Kidney tubule cell (primary cell): ENCODE data around the gene RYR2.

Source experiments
- DNase-seq: peaks from one replicate; pipeline ENCODE4 v3.0.0-alpha.2; 2018; ENCODE audit warnings: low spot score

Gene RYR2

DNA sequence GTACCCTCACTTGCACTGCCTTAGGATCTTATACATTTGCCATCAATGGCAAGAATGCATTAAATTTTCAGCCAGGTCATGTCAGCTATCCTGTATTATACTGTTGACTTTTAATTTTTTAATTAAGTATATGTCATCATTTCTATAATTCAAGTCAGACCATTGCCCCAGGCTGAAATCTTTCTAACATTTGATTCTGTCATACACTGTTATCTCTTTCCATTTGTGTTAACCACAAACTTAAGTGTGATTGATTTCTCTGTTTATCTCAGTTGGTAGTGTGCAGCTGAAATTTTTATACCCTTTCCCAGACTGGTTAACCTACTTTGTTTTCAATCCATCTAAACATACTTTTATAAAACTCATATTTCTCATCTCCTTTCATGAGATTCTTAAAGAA, 695.5 kb downstream of the RYR2 start:
- DNase-seq, result no peak

- no peak for DNase-seq
Observed at GRCh38 chr1:237737938-237738610, 696.1 kb downstream of the RYR2 start.

- peak; percentile 80 for DNase-seq
Observed at GRCh38 chr1:237740846-237741245, 698.9 kb downstream of the RYR2 start.

DNA sequence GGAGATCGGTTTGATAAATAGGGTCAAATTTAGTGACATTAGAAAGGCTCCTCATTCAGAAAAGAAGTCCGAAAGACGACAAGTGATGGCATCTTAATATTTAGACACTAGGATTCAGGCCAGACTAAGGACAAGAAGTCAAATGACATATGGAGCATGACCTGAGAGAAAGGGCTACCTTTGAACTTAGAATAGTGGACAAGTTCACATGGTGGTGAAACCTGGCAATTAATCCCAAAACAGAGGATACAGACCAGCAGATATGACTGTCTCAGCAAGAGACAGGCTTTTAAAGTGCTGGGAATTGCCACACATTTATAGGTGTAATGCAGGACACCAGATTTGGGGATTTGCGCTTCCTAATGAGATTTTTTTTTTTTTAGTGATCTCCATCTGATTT, 703.6 kb downstream of the RYR2 start:
- DNase-seq, result no peak

DNA sequence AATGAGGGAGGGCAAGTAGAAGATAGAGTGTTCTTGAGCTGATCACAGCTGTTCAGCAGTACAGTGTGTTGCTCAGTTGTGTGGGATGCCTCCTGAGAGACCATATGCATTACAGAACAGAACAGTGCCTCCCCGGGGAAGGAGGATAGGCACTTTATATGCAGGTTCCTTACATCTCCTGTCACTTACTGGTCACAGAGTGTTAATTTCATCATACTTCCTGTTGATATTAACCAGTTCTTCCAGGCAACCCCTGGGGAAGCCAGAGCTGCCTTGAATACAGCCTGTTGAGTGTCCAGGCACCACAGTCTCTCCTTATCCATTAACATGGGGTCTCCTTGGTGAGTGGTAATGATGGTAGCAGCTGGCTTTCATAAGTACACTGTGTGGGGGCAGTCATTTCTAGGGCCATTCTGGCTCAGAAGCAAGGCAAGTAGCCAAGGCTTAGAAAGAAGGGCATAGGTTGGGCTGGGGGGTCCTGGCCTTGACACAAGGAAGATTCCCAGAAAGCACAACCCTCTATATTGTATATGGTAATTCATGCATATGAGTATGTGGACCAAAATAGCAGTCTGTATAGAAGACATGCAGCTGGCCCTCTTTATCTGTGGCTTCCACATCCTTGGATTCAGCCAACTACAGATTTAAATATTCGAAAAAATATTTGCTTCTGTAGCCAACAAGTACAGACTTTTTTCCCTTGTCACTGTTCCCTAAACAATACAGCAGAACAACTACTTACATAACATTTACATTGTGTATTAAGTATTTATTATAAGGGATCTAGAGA, 706.4 kb downstream of the RYR2 start:
- peak; percentile 6 for DNase-seq

GRCh38 chr1:237749122-237749521, 707.1 kb downstream of the RYR2 start:
- no peak for DNase-seq

GRCh38 chr1:237751090-237751489, 709.1 kb downstream of the RYR2 start:
- no peak for DNase-seq

GRCh38 chr1:237754627-237755026, 712.6 kb downstream of the RYR2 start:
- DNase-seq, result no peak

DNA sequence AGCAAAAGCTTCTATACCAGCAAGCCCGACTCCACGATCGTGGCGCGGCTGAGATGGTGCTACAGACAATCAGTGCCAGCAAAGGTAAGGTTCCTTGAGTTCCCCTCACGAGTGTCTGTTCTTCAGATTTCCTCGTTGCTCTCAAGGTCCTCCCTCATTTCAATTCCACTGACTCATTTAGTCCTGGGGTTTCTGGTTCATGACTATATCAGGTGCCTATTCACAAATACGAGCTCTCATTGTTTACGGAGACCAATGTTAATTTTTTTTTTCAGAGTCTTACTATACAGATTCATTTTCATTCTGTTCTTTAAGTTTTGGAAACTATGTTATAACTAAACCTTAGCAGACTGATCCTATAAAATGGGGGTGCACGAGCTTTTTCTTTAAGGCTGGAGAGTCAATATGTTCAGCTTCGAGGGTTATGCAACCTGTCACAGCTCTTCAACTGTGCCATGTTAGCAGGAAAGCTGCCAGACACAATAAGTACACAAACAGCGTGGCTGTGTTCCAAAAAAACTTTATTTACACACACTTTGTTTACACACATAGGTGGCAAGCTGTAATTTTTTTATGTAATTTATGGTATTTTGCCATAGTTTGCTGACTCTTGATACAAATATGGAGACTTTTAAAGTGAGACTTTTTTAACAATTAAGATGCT, 714.5 kb downstream of the RYR2 start:
- no peak for DNase-seq

DNA sequence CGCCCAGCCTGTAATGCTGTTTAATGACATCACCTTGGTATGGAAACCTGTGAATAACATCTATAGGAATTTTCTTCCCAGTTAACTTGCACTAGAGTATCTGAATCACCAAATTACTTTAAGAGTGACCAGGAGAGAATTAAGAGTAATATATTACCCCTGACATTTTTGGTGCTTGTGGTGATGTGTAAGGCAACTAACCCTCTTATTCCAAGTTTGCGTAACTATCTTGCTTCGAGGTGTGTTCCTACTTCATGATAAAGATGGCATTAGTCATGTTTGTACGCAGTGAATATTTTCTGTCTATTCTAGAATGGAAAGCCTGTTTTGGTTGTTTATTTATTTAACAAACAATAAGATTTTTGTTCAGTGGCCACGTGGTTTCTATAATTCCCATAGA, 717.4 kb downstream of the RYR2 start:
- DNase-seq, result peak; percentile 66

DNA sequence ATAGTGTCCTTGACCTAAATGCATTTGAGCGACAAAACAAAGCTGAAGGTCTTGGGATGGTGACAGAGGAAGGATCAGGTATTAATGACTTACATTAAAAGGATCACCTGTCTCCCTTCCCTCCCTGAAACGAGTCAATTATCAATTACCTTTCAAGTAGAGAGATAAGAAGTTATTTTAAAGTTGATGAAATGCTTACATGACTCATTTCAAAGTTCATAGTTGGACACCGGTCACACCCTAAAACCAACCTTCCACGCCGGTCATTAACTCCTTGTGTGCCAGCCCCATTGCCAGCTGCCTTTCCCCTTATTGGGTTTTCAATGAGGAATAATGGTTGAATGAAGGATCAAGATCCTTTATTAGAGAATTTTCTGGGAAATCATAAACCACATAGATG, 719.0 kb downstream of the RYR2 start:
- DNase-seq, result no peak

- DNase-seq, result no peak
Observed at GRCh38 chr1:237763137-237763536, 721.2 kb downstream of the RYR2 start.

DNA sequence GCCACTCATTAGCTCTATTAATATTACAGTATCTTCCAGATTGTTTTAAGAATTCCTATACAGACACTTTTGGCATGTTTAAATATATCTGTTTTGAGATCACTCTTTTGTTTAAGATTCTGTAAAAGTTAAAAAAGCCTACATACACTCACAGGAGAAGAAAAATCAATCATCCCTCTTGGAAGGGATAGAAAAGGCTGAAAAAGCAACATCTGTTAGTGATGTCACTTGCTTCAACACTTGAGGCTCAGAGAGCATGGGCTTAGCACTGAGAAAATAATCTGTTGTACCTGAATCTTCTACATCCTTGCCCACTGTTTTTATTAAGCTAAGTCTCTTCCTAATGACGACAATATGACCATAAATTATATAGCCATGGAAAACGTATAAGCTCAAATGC, 721.8 kb downstream of the RYR2 start:
- DNase-seq, result no peak

DNA sequence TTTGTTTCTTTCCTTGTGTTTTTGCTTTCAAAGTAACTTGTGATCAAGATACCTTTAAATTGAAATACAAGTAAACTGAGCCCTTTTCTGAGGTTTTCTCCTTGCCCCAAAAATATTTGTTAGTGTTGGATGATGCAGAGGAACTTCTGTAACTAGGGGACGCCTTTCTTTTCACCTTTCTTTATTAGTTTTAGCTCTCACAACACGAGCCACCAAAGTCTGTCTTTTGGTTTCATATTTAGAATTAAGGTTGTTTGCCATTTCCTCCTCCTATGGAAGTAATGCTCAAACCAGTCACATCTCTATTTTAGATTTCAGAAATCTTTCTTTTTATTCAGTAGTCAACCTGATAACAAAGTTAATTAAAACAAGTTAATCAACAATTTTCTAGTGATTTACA, 727.9 kb downstream of the RYR2 start:
- DNase-seq, result no peak

DNA sequence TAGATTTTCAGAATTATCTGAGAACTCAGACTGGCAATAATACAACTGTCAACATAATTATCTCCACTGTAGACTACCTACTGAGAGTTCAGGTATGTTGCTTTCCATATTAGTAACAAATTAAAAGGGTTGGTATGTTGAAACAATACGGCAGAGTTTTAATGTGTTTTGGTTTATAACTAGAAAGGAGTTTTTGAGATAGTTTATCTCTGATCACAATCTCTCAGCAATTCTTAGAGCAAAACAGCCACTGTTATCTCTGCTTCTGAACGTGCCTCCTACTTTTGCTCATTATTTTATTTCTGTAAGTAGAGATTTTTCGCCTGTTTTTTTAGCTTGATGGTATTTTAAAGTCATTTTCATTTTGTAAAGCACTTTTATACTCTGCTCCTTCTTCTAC, 730.0 kb downstream of the RYR2 start:
- no peak for DNase-seq

- no peak for DNase-seq
Observed at GRCh38 chr1:237774246-237774645, 732.3 kb downstream of the RYR2 start.

GRCh38 chr1:237779356-237779755, 737.4 kb downstream of the RYR2 start:
- DNase-seq, result no peak

DNA sequence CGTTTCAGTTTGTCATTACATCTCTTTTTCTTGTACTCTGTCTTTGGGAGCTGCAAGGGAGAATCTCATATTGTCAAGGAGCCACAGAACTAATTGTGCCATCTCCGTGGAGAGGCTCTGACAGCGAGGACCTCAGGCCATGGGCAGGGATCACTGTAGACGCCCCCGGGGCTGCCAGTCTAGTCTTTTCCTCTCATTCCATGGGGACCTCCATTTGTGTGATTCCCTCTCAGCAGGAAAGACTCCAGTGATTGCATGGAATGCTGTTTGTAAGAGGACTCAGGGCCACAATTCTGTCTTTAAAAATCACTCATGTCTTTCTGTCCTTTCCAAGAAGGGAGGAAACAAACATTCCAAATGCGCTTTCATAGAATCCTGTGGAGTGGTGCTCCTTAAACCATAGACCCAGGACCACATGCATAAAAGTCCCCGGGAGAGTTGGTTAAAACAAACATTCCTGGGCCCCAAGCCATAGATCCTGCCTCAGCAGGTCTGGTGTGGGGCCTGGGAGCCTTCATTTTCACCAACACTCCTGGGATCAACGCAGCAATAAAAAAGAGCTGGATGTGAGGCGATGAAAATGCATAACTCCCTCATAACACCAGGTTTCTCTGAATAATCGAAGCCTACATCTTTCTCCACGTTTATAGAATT, 744.2 kb downstream of the RYR2 start:
- DNase-seq, result no peak

DNA sequence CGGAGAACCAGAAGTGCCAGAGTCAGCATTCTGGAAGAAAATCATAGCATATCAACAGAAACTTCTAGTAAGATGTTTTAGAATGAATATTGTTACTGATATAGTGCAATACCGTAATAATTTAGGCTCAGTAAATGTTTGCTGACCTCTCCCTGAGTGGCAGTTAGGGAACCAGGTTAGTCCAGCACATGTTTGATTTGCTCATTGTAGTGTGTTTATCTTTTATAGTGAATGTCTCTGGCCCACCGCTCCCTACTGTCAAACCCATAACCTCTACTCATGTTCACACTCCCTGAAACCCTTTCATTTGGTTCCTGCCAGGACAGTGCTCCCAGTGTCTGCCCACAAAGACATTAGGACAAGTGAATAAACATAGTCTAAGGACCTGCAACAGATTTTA, 746.1 kb downstream of the RYR2 start:
- DNase-seq, result no peak

DNA sequence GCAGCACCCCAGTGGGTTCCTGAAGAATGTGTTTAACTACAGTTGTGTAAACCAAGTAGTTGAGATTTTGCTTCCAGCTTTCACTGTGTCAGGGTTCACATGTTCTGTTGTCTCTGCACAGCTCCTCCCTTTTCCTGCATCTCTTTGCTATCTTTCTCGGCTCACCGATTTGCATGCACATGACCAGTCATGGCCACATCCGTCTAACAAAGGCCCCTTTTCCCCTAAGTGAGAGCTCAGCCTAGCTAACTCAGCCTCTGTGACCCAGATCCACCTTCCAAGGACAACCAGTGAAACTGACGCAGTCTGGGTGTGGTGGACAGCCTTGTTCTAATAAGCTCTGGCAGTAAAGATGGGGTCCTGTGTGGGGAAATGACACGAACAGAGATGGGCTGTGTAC, 747.6 kb downstream of the RYR2 start:
- DNase-seq, result peak; percentile 46

GRCh38 chr1:237791592-237791991, 749.6 kb downstream of the RYR2 start:
- no peak for DNase-seq

DNA sequence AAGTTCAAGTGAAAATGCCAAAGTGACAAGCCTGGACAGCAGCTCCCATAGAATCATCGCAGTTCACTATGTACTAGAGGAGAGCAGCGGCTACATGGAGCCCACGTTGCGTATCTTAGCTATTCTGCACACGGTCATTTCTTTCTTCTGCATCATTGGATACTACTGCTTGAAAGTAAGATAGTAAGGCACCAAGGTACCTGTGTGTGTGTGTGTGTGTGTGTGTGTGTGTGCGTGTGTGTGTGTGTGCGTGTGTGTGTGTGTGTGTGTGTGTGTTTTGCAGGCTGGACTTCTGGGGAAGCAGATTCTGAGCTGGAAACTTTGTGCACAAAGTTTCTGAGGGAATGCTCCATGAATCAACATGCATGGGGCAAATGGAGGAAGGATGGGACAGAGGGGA, 750.2 kb downstream of the RYR2 start:
- DNase-seq, result no peak

DNA sequence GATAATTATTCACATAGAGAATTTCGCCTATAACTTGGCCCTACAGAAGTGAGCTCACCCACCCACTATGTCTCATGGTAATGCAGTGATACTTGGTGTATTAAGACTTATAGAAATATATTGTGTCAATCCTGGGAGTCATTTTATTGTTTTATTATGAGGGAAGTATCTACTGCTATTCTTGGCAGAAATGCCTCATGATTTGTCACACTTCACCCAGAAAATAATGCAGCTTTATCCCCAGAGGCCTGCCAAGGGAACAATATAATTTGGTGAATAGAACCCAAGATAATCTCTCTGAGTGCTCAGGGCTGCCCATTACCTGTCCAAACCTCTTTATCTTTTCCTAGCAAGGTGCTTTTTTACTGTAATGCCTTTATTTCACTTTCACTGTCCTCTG, 750.7 kb downstream of the RYR2 start:
- DNase-seq, result no peak
